Measurements from ENCODE around the gene IREB2. TPM values are rescaled to one million over a fixed set of nuclear protein-coding genes. Genes with fewer than 3 reads are reported as not detected.
"Not testable (repeated sequence)": the region's sequence is repeated elsewhere in the genome, so short reads cannot be mapped to it uniquely, and the experiment has no call there.

Gene IREB2
- total RNA-seq, 2 experiments from 2014 or later: 52.8 to 53.7 TPM

- POLR2A ChIA-PET: no interaction called here
- no peaks in the 10 kb centered on the region for H3K36me3 Mint-ChIP-seq
- no peak overlapping the region for H3K27ac Mint-ChIP-seq
- peaks cover 5% of the 10 kb centered on the region for H3K27me3 Mint-ChIP-seq
- CTCF ChIA-PET: no interaction called here
- no peaks in the 10 kb centered on the region for H3K9me3 Mint-ChIP-seq
- no peak overlapping the region for H3K4me3 Mint-ChIP-seq
- H3K4me1 Mint-ChIP-seq (ENCODE audit: low read depth): peaks cover 17% of the 10 kb centered on the region
- DNase-seq: no peak
- intact Hi-C loops (cut with micrococcal nuclease): no loop called here
These were observed 12.4 kb upstream of the IREB2 start for GRCh38 chr15:78425643-78426042.

- intact Hi-C loops (cut with micrococcal nuclease): no loop called here
- Mint-ChIP-seq H3K27ac (no peak overlapping the region), H3K4me3 (no peak overlapping the region), H3K9me3 (no peaks in the 10 kb centered on the region), H3K4me1 (ENCODE audit: low read depth) (peaks cover 17% of the 10 kb centered on the region), H3K36me3 (no peaks in the 10 kb centered on the region), H3K27me3 (peaks cover 8% of the 10 kb centered on the region)
- CTCF ChIA-PET: interaction anchor here (1.0 kb wide), 1 partner anchor 11 kb away, joined by 3 read pairs; the partner anchor contains the start of gene IREB2
- DNase-seq: no peak
- POLR2A ChIA-PET: interaction anchor here (1.4 kb wide), 1 partner anchor 11 kb away, joined by 4 read pairs; no protein-coding TSS in a partner anchor
These were observed 11.7 kb upstream of the IREB2 start for GRCh38 chr15:78426300-78426699.

GRCh38 chr15:78427953-78428352 lies 10.1 kb upstream of the IREB2 start:
- intact Hi-C loops (cut with micrococcal nuclease): no loop called here
- no peak overlapping the region for H3K27ac Mint-ChIP-seq
- DNase-seq: no peak
- no peaks in the 10 kb centered on the region for H3K9me3 Mint-ChIP-seq
- peaks cover 15% of the 10 kb centered on the region for H3K4me1 Mint-ChIP-seq (ENCODE audit: low read depth)
- ChIA-PET CTCF (interaction anchor here (0.7 to 1.5 kb wide), 3 partner anchors 9 to 121 kb away, joined by 3 to 4 read pairs (median 3); no protein-coding TSS in a partner anchor), POLR2A (interaction anchor here (1.9 kb wide), 1 partner anchor 10 kb away, joined by 6 read pairs; the partner anchor contains the start of gene IREB2)
- H3K36me3 Mint-ChIP-seq: no peaks in the 10 kb centered on the region
- no peak overlapping the region for H3K4me3 Mint-ChIP-seq
- H3K27me3 Mint-ChIP-seq: peaks cover 8% of the 10 kb centered on the region

GRCh38 chr15:78429477-78429876 lies 8.5 kb upstream of the IREB2 start:
- ChIA-PET CTCF (no interaction called here), POLR2A (interaction anchor here (1.9 kb wide), 1 partner anchor 8 kb away, joined by 6 read pairs; the partner anchor contains the start of gene IREB2)
- Mint-ChIP-seq H3K27me3 (peaks cover 8% of the 10 kb centered on the region), H3K9me3 (no peaks in the 10 kb centered on the region), H3K27ac (no peak overlapping the region), H3K4me3 (no peak overlapping the region), H3K36me3 (no peaks in the 10 kb centered on the region), H3K4me1 (ENCODE audit: low read depth) (peaks cover 18% of the 10 kb centered on the region)
- no peak for DNase-seq
- intact Hi-C loops (cut with micrococcal nuclease): no loop called here

- POLR2A ChIA-PET: no interaction called here
These were observed 6.1 kb upstream of the IREB2 start for GRCh38 chr15:78431955-78432354.

GRCh38 chr15:78432664-78433063 lies 5.4 kb upstream of the IREB2 start:
- POLR2A ChIA-PET: no interaction called here
- Mint-ChIP-seq H3K27me3 (peaks cover 8% of the 10 kb centered on the region), H3K36me3 (no peaks in the 10 kb centered on the region), H3K4me1 (ENCODE audit: low read depth) (peaks cover 7% of the 10 kb centered on the region), H3K4me3 (no peak overlapping the region), H3K9me3 (no peaks in the 10 kb centered on the region), H3K27ac (no peak overlapping the region)
- no peak for DNase-seq
- CTCF ChIA-PET: interaction anchor here (0.7 kb wide), 1 partner anchor 174 kb away, joined by 4 read pairs; no protein-coding TSS in a partner anchor
- intact Hi-C loops (cut with micrococcal nuclease): no loop called here

More at GRCh38 chr15:78431955-78432354, 6.1 kb upstream of the IREB2 start:
- peaks cover 7% of the 10 kb centered on the region for H3K4me1 Mint-ChIP-seq (ENCODE audit: low read depth)
- H3K27ac Mint-ChIP-seq: no peak overlapping the region
- no peak for DNase-seq
- intact Hi-C loops (cut with micrococcal nuclease): no loop called here
- peaks cover 8% of the 10 kb centered on the region for H3K27me3 Mint-ChIP-seq
- H3K9me3 Mint-ChIP-seq: no peaks in the 10 kb centered on the region
- CTCF ChIA-PET: interaction anchor here (0.5 to 0.7 kb wide), 2 partner anchors 168 to 173 kb away, joined by 3 to 4 read pairs; partner anchors contain the start of gene DNAJA4
- H3K36me3 Mint-ChIP-seq: no peaks in the 10 kb centered on the region
- H3K4me3 Mint-ChIP-seq: no peak overlapping the region

- Mint-ChIP-seq H3K27me3 (peaks cover 8% of the 10 kb centered on the region), H3K4me3 (no peak overlapping the region), H3K4me1 (ENCODE audit: low read depth) (peaks cover 9% of the 10 kb centered on the region), H3K36me3 (peaks cover under 1% of the 10 kb centered on the region), H3K27ac (no peak overlapping the region), H3K9me3 (no peaks in the 10 kb centered on the region)
- POLR2A ChIA-PET: no interaction called here
- intact Hi-C loops (cut with micrococcal nuclease): no loop called here
- CTCF ChIA-PET: interaction anchor here (0.9 kb wide), 1 partner anchor 12 kb away, joined by 4 read pairs; no protein-coding TSS in a partner anchor
- DNase-seq: no peak
These were observed 3.9 kb upstream of the IREB2 start for GRCh38 chr15:78434134-78434533.

GRCh38 chr15:78434711-78435110 lies 3.3 kb upstream of the IREB2 start:
- DNase-seq, H3K36me3 Mint-ChIP-seq, CTCF ChIA-PET, H3K4me3 Mint-ChIP-seq, H3K9me3 Mint-ChIP-seq, H3K27me3 Mint-ChIP-seq, H3K27ac Mint-ChIP-seq, POLR2A ChIA-PET: not testable (repeated sequence)
- intact Hi-C loops (cut with micrococcal nuclease): loop anchor here (5.0 kb wide), 4 partner anchors 137 to 438 kb away; partner anchors contain the start of genes MORF4L1 and SKIC8
- peaks cover 11% of the 10 kb centered on the region for H3K4me1 Mint-ChIP-seq (ENCODE audit: low read depth)

- Mint-ChIP-seq H3K36me3 (peaks cover 11% of the 10 kb centered on the region), H3K4me1 (ENCODE audit: low read depth) (peaks cover 30% of the 10 kb centered on the region), H3K27ac (peak overlapping the region; percentile 97), H3K9me3 (no peaks in the 10 kb centered on the region), H3K27me3 (no peaks in the 10 kb centered on the region), H3K4me3 (peak overlapping the region; percentile 97)
- CTCF ChIA-PET: interaction anchor here (0.8 to 2.9 kb wide), 11 partner anchors 11 to 329 kb away, joined by 3 to 14 read pairs (median 4); partner anchors contain the start of genes DNAJA4, PSMA4 and SKIC8
- no peak for DNase-seq
- intact Hi-C loops (cut with micrococcal nuclease): loop anchor here (5.0 kb wide), 4 partner anchors 140 to 435 kb away; partner anchors contain the start of genes MORF4L1 and SKIC8
- POLR2A ChIA-PET: interaction anchor here (0.6 to 3.3 kb wide), 14 partner anchors 8 to 324 kb away, joined by 3 to 30 read pairs (median 4); partner anchors contain the start of genes DNAJA4, HYKK, PSMA4 and SKIC8
These were observed 782 bp upstream of the IREB2 start for GRCh38 chr15:78437107-78437761.

GRCh38 chr15:78438619-78439285 lies 736 bp downstream of the IREB2 start:
- CTCF ChIA-PET: interaction anchor here (1.9 to 2.9 kb wide), 2 partner anchors 15 to 102 kb away, joined by 9 to 14 read pairs; partner anchors contain the start of gene PSMA4
- intact Hi-C loops (cut with micrococcal nuclease): loop anchor here (1.0 to 5.0 kb wide), 6 partner anchors 69 to 434 kb away; partner anchors contain the start of genes HYKK, MORF4L1, PSMA4 and SKIC8
- DNase-seq: peak; percentile 49
- Mint-ChIP-seq H3K36me3 (peaks cover 20% of the 10 kb centered on the region), H3K4me1 (ENCODE audit: low read depth) (peaks cover 41% of the 10 kb centered on the region), H3K4me3 (peak overlapping the region; percentile 97), H3K27me3 (no peaks in the 10 kb centered on the region), H3K27ac (peak overlapping the region; percentile 92), H3K9me3 (no peaks in the 10 kb centered on the region)
- POLR2A ChIA-PET: interaction anchor here (0.7 to 3.3 kb wide), 9 partner anchors 9 to 174 kb away, joined by 3 to 30 read pairs (median 5); partner anchors contain the start of genes DNAJA4, PSMA4 and SKIC8

GRCh38 chr15:78440375-78441373 lies 2.7 kb downstream of the IREB2 start:
- Mint-ChIP-seq H3K4me1 (ENCODE audit: low read depth) (peaks cover 48% of the 10 kb centered on the region), H3K36me3 (peaks cover 28% of the 10 kb centered on the region), H3K27me3 (no peaks in the 10 kb centered on the region), H3K4me3 (peak overlapping the region; percentile 7), H3K27ac (peak overlapping the region; percentile 23), H3K9me3 (no peaks in the 10 kb centered on the region)
- POLR2A ChIA-PET: interaction anchor here (1.0 kb wide), 1 partner anchor 100 kb away, joined by 4 read pairs; the partner anchor contains the start of gene PSMA4
- CTCF ChIA-PET: interaction anchor here (1.2 to 1.4 kb wide), 2 partner anchors 38 to 101 kb away, joined by 3 read pairs; no protein-coding TSS in a partner anchor
- intact Hi-C loops (cut with micrococcal nuclease): no loop called here
- DNase-seq: peak; percentile 17

Data from activated CD4-positive, alpha-beta memory T cell treated with anti-CD3 and anti-CD28 coated beads for 36 hours (primary cell).